ENCODE data around the gene PLA1A. TPM values are rescaled to one million over a fixed set of nuclear protein-coding genes. Genes with fewer than 3 reads are reported as not detected.
"Not testable (repeated sequence)": the region's sequence is repeated elsewhere in the genome, so short reads cannot be mapped to it uniquely, and the experiment has no call there.

PLA1A gene
- 2.8 TPM for total RNA-seq
- long read RNA-seq, partial matches to known transcripts = 1 of 5 reads
- long read RNA-seq, other reads (novel, unspliced or antisense) = 0 of 5 reads

- TF ChIP-seq CTCF (IDR thresholded peaks at IDR 0.05; ENCODE audit: borderline replicate concordance) = no peak
- no peaks in the 10 kb centered on the region for H3K9me3 ChIP-seq (replicated peaks)
- DNase-seq = no peak
- H3K27me3 ChIP-seq (ENCODE audit: low read depth) = no peaks in the 10 kb centered on the region
- peak within 1 kb of the TSS; percentile 87 for H3K27ac ChIP-seq (replicated peaks)
- peaks cover 77% of the 10 kb centered on the region for H3K4me1 ChIP-seq
- H3K36me3 ChIP-seq = no peaks in the 10 kb centered on the region
- intact Hi-C loops (cut with micrococcal nuclease) = no loop called here
- H3K4me3 ChIP-seq = peak within 1 kb of the TSS; percentile 22
Measured at GRCh38 chr3:119597548-119598288, at the start of gene PLA1A. TSS of gene PLA1A (plus strand) at chr3:119597885. CDS start at chr3:119597914, 29 bp downstream.

GRCh38 chr3:119548341-119548740 lies 49.3 kb upstream of the PLA1A start:
- H3K36me3 ChIP-seq = no peaks in the 10 kb centered on the region
- DNase-seq = no peak
- intact Hi-C loops (cut with micrococcal nuclease) = no loop called here
- no peak overlapping the region for H3K4me3 ChIP-seq
- no peaks in the 10 kb centered on the region for H3K4me1 ChIP-seq
- no peaks in the 10 kb centered on the region for H3K27me3 ChIP-seq (ENCODE audit: low read depth)
- no peak for TF ChIP-seq CTCF (IDR thresholded peaks at IDR 0.05; ENCODE audit: borderline replicate concordance)
- H3K27ac ChIP-seq (replicated peaks) = no peak overlapping the region
- no peaks in the 10 kb centered on the region for H3K9me3 ChIP-seq (replicated peaks)

- H3K36me3 ChIP-seq = no peaks in the 10 kb centered on the region
- peak; percentile 44 for TF ChIP-seq CTCF (IDR thresholded peaks at IDR 0.05; ENCODE audit: borderline replicate concordance)
- intact Hi-C loops (cut with micrococcal nuclease) = no loop called here
Measured at GRCh38 chr3:119550192-119550910, 47.3 kb upstream of the PLA1A start.

DNA sequence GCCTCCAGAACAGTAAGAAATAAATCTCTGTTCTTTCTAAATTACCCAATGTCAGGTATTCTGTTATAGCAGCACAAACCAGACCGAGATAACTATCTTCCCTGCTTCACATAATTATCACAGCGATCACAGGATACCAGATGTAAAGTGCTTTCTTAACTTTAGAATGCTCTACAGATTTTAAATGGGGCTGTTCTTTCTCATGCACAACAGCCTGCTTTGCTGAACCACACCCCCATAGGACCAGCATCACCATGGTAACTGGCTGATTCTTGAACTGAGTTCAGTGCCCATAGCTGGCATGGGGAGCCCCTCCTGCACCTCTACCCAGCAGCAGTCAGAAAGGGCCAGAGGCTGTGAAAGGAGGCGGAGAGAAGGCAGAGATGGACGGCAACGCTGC lies 46.1 kb upstream of the PLA1A start:
- TF ChIP-seq CTCF (IDR thresholded peaks at IDR 0.05; ENCODE audit: borderline replicate concordance) = no peak
- Histone ChIP-seq H3K27ac (replicated peaks) (no peak overlapping the region), H3K4me3 (no peak overlapping the region), H3K4me1 (no peaks in the 10 kb centered on the region), H3K27me3 (ENCODE audit: low read depth) (no peaks in the 10 kb centered on the region), H3K9me3 (replicated peaks) (no peaks in the 10 kb centered on the region), H3K36me3 (no peaks in the 10 kb centered on the region)
- DNase-seq = no peak
- intact Hi-C loops (cut with micrococcal nuclease) = no loop called here

More at GRCh38 chr3:119550192-119550910, 47.3 kb upstream of the PLA1A start:
- no peak overlapping the region for H3K4me3 ChIP-seq
- no peaks in the 10 kb centered on the region for H3K4me1 ChIP-seq
- no peaks in the 10 kb centered on the region for H3K27me3 ChIP-seq (ENCODE audit: low read depth)
- no peak overlapping the region for H3K27ac ChIP-seq (replicated peaks)
- DNase-seq = no peak
- H3K9me3 ChIP-seq (replicated peaks) = no peaks in the 10 kb centered on the region

- H3K27ac ChIP-seq (replicated peaks); H3K4me1 ChIP-seq; intact Hi-C loops (cut with micrococcal nuclease); H3K36me3 ChIP-seq; DNase-seq; H3K4me3 ChIP-seq; H3K9me3 ChIP-seq (replicated peaks); H3K27me3 ChIP-seq (ENCODE audit: low read depth): not testable (repeated sequence)
Measured at GRCh38 chr3:119552928-119553327, 44.8 kb upstream of the PLA1A start.

Data from left ventricle myocardium inferior (tissue), 1 donor.